ENCODE results near the gene MMP1. TPM values are rescaled to one million over a fixed set of nuclear protein-coding genes. Genes with fewer than 3 reads are reported as not detected.

Gene MMP1
- polyA plus RNA-seq, 1 donor (not counting 4 experiments of a cell fraction or from before 2014, with no cell fraction given): 81.5 TPM

- peak overlapping the region; percentile 6 for H2AFZ ChIP-seq (ENCODE audit: control insufficient read depth, low read length)
- no peaks in the 10 kb centered on the region for H3K36me3 ChIP-seq (ENCODE audit: control insufficient read depth in 2 of 2, extremely low read depth in 1 of 2, insufficient read depth in 2 of 2, low read length in 2 of 2)
- H3K27ac ChIP-seq (ENCODE audit: control insufficient read depth, insufficient read depth, low read length): no peak overlapping the region
- H3K9me3 ChIP-seq (ENCODE audit: control insufficient read depth, low read depth, low read length): no peaks in the 10 kb centered on the region
- dilution Hi-C loops (cut with MboI; ENCODE audit: extremely low pct_ligation_motif_present, low sequenced_read_pairs): no loop called here
- H3K4me1 ChIP-seq (ENCODE audit: control insufficient read depth, extremely low read depth, insufficient read depth, low read length): peaks cover 16% of the 10 kb centered on the region
- H4K20me1 ChIP-seq (ENCODE audit: control insufficient read depth, extremely low read depth, insufficient read depth, low read length): no peaks in the 10 kb centered on the region
- H3K9me1 ChIP-seq (ENCODE audit: control insufficient read depth, extremely low read depth, insufficient read depth, low read length): no peaks in the 10 kb centered on the region
- no peak for TF ChIP-seq CTCF (optimal IDR thresholded peaks at IDR 0.05 in 1 of 3, IDR thresholded peaks at IDR 0.05 in 1 of 3, conservative IDR thresholded peaks at IDR 0.05 in 1 of 3; ENCODE audit: extremely low read depth in 1 of 3, insufficient read depth in 2 of 3, low read length in 3 of 3)
- TF ChIP-seq EZH2 (IDR thresholded peaks at IDR 0.05; ENCODE audit: low read length): no peak
- no peak for DNase-seq (ENCODE audit: low read depth, low spot score)
- no peak overlapping the region for H3K4me2 ChIP-seq (ENCODE audit: control insufficient read depth, extremely low read depth, insufficient read depth, low read depth, low read length)
- no peak overlapping the region for H3K4me3 ChIP-seq (ENCODE audit: control insufficient read depth in 2 of 3, extremely low read depth in 1 of 3, insufficient read depth in 2 of 3, low read depth in 1 of 3, low read length in 3 of 3)
- peak; percentile 67 for FAIRE-seq
- H3K9ac ChIP-seq (ENCODE audit: control insufficient read depth, extremely low read depth, insufficient read depth, low read length): no peak overlapping the region
- no peaks in the 10 kb centered on the region for H3K27me3 ChIP-seq (ENCODE audit: control insufficient read depth, extremely low read depth, insufficient read depth, low read length)
- no peaks in the 10 kb centered on the region for H3K79me2 ChIP-seq (ENCODE audit: control insufficient read depth, insufficient read depth, low read length)
These were observed 4.4 kb upstream of the MMP1 start for GRCh38 chr11:102802341-102802740.

GRCh38 chr11:102800767-102801166 lies 2.8 kb upstream of the MMP1 start:
- dilution Hi-C loops (cut with MboI; ENCODE audit: extremely low pct_ligation_motif_present, low sequenced_read_pairs): no loop called here
- H3K27ac ChIP-seq (ENCODE audit: control insufficient read depth, insufficient read depth, low read length): no peak overlapping the region

More at GRCh38 chr11:102800767-102801166, 2.8 kb upstream of the MMP1 start:
- H3K9me3 ChIP-seq (ENCODE audit: control insufficient read depth, low read depth, low read length): no peaks in the 10 kb centered on the region
- no peaks in the 10 kb centered on the region for H3K9me1 ChIP-seq (ENCODE audit: control insufficient read depth, extremely low read depth, insufficient read depth, low read length)
- no peak for TF ChIP-seq CTCF (optimal IDR thresholded peaks at IDR 0.05 in 1 of 3, IDR thresholded peaks at IDR 0.05 in 1 of 3, conservative IDR thresholded peaks at IDR 0.05 in 1 of 3; ENCODE audit: extremely low read depth in 1 of 3, insufficient read depth in 2 of 3, low read length in 3 of 3)
- TF ChIP-seq EZH2 (IDR thresholded peaks at IDR 0.05; ENCODE audit: low read length): no peak
- H3K4me3 ChIP-seq (ENCODE audit: control insufficient read depth in 2 of 3, extremely low read depth in 1 of 3, insufficient read depth in 2 of 3, low read depth in 1 of 3, low read length in 3 of 3): no peak overlapping the region
- DNase-seq (ENCODE audit: low read depth, low spot score) (no peak), FAIRE-seq (no peak)
- no peaks in the 10 kb centered on the region for H3K36me3 ChIP-seq (ENCODE audit: control insufficient read depth in 2 of 2, extremely low read depth in 1 of 2, insufficient read depth in 2 of 2, low read length in 2 of 2)
- no peaks in the 10 kb centered on the region for H3K79me2 ChIP-seq (ENCODE audit: control insufficient read depth, insufficient read depth, low read length)
- H3K27me3 ChIP-seq (ENCODE audit: control insufficient read depth, extremely low read depth, insufficient read depth, low read length): no peaks in the 10 kb centered on the region
- no peak overlapping the region for H3K9ac ChIP-seq (ENCODE audit: control insufficient read depth, extremely low read depth, insufficient read depth, low read length)
- no peak overlapping the region for H2AFZ ChIP-seq (ENCODE audit: control insufficient read depth, low read length)
- no peaks in the 10 kb centered on the region for H4K20me1 ChIP-seq (ENCODE audit: control insufficient read depth, extremely low read depth, insufficient read depth, low read length)
- H3K4me1 ChIP-seq (ENCODE audit: control insufficient read depth, extremely low read depth, insufficient read depth, low read length): peaks cover 16% of the 10 kb centered on the region
- no peak overlapping the region for H3K4me2 ChIP-seq (ENCODE audit: control insufficient read depth, extremely low read depth, insufficient read depth, low read depth, low read length)

Data from keratinocyte (primary cell).